ENCODE measurements around the gene YBX2.
"Not testable (repeated sequence)": the region's sequence is repeated elsewhere in the genome, so short reads cannot be mapped to it uniquely, and the experiment has no call there.

YBX2 gene

GRCh38 chr17:7262192-7262934 lies 32.1 kb downstream of the YBX2 start, which contains the start of gene CLDN7:
Gene CLDN7 (minus strand): TSS chr17:7262478. CDS start chr17:7262043, 435 bp downstream.
- no peak for DNase-seq

DNA sequence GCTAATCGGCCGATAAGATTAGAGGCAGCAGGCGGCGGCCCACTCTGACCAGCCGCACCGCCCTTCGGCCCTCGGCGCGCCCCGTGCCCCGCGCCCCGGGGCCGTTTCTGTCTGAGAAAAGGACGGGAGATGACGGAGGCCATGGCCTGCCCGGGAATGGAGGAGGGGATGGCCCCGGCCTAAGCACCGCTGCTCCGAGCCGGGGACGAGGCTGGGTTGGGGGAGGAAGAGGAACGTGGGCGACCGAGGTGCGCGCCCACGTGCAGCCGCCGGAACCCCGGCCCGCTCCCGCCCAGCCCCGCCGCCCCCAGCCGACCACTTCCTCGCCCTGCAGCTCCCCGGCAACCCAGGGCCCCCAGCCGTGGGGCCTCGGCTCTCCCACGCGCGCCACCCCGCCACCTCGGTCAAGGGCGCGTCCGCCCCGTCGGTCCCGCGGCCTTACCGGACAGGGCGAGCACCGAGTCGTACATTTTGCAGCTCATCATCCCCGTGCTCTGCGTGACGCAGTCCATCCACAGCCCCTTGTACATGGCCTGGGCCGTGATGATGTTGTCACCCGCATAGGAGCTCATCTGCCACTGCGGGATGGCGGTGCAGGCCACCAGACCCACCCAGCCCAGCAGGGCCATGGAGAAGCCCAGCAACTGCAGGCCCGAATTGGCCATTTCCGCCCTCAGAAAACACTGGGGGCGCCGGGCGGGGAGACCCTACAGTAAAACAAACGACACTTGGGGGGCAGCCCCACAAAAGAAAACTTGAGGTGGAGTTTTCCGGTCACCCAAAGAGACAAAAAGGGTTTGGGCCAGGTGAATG lies 32.9 kb downstream of the YBX2 start:
- DNase-seq = peak; percentile 33

DNA sequence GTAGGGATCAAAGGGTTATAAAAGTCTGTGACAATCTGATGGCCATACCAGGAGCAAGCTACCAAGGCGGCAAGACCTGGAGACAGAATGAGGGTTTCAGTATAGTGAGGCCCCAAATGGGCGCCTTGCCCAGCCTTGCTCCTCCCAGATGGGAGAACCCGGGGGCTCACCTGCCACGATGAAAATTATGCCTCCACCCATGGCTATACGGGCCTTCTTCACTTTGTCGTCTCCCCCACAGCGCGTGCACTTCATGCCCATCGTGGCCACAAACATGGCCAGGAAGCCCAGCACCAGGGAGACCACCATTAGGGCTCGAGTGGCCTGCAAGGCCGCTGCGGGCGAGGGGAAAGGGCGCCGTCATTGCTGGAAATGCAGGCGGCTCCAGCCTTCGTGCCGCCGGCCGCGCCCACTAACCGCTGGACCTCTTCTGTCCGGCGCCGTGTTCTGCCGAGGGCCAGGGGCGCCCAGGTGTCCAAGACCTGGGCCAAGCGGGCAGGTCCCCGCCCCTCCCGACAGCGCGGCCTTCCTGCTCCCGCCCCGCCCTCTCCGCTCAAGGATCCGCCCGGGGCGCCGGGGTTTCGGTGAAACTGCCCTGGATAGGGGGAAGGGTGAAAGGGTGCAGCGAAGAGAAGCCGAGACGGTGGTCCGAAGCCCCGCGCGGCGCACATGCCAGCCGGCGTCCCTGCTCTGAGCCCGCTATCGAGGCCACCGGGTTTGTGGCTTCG lies 33.6 kb downstream of the YBX2 start:
- DNase-seq = peak; percentile 39

DNA sequence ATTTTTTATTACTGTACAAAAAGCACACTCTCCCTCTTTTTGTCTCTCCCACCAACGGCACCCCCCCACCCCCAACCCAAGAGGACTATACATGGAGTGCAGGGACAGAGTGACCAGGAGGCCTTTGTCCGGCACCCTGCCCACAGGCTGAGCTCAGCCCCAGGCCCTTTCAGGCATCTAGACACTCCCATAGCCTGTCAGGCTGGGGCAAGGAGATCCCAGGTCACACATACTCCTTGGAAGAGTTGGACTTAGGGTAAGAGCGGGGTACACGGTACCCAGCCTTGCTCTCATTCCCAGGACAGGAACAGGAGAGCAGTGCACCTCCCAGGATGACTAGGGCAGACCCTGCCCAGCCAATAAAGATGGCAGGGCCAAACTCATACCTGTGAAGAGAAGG lies 34.3 kb downstream of the YBX2 start:
- DNase-seq = no peak

DNA sequence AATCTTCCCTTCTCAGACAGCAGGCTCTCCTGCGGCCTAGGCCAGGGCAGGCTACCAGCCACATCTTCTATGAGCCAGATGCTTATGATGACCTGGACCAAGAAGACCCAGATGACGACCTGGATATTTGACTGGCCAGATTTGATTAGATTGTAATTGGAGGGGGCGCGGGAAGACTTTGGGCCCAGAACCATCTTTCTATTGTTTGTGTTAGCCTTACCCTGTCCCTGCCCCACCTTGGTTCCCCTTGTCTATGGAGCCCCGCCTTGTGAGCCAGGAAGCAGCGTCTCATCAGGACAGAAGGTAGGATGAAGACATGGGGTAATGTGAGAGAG lies 34.9 kb downstream of the YBX2 start:
- DNase-seq = no peak

DNA sequence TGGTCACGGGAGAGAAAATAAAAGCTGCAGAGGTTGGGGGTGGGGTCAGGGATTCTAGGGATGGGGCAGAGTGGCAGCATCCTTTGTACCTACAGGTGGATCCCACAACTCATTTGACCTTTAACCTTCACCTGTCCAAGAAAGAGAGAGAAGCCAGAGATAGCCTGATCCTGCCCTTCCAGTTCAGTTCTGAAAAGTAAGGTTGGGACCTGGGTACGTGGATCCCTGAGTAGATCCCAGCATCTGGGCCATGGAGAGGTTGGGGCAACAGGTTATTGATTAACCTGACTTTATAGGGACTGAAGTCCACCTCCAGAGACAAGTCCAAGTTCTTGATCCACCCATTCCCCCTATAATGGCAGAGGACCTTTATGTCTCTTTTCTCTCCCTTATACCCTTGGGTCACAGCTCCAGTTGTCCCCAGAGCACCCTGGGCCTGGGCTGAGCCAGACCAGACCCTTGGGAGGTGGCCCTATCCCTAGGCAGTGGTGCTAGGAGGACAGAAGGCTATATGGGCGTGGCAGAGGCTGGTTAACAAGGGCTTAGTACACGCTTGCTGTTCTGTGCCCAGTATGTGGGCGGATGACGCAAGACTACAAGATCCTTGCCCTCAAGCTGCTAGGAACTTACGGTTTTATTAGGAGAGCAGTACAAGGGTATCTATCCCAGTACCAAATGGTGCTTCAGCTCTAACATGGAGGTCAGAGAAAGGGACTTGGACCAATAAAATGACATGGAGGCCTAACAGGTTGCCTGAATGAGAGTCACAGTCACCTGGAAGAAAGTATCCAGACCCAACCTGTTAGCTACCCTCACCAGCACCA lies 35.5 kb downstream of the YBX2 start:
- no peak for DNase-seq

GRCh38 chr17:7256766-7257456 lies 37.5 kb downstream of the YBX2 start:
- DNase-seq = no peak

- no peak for DNase-seq
Measured at GRCh38 chr17:7254511-7254910, 39.9 kb downstream of the YBX2 start.

DNA sequence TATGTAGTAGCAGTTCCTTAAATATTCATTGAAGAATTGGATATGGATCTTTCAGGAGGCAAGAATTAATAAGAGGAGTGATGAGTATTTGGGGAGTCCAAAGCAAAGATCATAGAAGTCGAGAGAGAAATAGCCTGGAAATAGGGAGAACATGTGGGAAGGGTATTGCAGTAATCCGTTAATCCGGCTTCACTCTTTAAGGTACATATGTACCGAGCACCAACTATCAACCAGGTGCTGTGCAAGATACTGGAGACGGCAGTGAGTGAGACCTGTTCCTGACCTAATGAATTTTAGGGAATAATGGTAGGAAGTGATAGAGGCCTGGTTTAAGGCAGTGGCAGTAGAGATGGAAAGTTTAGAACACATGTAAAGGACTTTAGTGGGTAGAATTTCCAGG lies 41.4 kb downstream of the YBX2 start:
- no peak for DNase-seq

DNA sequence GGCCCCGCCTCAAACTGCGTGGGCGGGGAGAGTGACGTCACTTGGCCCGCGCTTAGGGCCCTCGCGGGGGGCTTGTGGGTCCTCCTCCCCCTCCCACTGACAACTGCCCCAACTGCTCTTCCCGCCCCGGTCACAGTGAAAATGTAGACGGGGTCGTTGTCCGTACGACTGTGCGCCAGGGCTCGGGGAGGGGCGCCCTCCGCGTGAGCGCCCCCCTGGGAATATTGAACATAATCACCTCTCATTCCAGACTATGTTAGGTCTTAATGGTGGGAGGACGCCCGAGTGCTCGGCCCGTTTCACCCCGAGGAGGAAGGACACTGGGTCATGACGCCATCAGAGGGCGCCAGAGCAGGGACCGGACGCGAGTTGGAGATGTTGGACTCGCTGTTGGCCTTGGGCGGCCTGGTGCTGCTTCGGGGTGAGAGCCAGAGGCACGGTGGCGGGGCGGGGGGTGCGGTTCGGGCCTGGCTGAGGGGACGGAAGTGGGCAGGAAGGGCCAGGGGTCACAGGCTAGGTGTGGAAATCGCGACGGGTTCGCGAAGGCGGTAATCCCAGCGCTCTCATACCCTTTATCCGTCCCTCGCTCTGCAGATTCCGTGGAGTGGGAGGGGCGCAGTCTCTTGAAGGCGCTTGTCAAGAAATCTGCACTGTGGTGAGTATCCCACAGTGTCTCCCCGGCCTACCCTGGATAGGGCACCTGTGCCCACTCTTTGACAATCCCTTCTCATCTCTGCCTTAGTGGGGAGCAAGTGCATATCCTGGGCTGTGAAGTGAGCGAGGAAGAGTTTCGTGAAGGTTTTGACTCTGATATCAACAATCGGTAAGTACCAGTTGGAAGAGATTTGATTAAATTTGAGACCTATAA lies 42.0 kb downstream of the YBX2 start, which contains the start of gene ELP5:
Gene ELP5 (plus strand): TSS at position 40 of the 868 bp plus-strand sequence. CDS start 336 bp downstream, at position 376.
- peak; percentile 91 for DNase-seq

DNA sequence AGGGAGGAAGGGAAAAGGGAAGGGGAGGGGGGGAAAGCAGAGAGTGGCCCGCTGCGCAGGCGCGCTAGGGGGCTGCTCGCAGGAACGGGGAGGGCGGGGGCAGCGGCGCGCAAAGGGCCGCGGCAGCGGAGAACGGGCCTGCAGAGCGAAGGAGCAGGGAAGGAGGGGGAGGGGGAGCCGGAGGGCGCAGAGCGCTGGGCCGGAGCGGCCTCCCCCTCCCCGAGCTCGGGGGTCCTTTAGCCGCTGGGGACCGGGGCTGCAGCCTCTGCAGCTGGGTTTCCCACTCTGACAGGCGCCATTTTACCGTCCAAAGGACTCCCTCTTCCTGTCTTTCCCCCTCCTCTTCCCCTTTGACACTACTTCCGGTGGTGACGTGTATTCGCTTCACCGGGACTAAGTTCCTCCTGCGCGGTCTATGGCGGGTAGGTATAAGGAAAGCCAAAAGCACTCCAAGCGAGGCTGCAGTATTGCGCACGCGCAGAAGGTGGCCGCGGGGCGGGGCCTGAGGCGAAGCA lies 42.7 kb downstream of the YBX2 start, which contains the start of gene CTDNEP1:
Gene CTDNEP1 (minus strand): TSS at position 74 of the 515 bp plus-strand sequence. CDS start 438 bp downstream, outside the sequence.
- peak; percentile 100 for DNase-seq

DNA sequence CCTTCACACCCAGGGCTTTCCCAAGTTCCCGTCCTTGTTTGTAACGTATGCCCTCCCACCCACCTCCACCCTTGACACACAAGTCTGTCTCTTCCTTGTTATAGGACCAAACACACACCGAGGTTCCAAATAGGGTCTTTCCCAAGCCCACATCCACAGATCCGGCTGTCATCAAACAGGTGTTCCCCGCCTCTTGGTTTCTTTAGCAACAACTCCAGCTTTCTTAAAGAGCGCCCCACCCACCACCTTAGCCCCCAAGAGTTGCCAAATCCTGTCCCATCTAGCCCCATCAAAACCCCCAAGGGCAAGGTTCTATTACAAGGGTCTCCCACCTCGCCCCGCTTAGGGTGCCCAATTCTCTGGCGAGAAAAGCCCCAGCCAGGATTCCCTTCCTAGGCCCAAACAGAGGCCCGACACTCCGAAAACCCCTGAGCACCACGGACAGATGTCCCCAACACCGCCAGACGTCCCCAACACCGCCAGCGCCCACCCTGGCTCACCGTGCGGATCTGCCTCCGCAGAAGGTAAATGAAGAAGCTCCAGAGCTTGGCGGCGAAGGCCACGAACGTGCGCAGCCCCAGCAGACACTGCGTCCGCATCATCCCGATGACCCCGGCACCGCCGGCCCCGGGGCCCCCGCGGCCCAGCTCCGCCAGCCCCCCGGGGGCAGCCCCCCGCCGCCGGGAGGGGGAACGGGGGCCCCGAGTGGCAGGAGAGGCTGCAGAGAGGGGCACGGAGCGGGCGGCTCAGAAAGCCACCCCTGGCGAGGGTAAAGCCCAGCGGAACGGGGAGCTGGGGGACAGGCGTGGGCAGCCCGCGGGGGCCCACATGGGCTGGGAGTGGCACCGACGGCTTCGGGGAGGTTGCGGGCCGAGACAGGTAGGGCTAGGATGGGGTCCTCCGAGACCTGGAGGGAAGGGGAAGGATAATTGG lies 43.5 kb downstream of the YBX2 start:
- DNase-seq = peak; percentile 81

DNA sequence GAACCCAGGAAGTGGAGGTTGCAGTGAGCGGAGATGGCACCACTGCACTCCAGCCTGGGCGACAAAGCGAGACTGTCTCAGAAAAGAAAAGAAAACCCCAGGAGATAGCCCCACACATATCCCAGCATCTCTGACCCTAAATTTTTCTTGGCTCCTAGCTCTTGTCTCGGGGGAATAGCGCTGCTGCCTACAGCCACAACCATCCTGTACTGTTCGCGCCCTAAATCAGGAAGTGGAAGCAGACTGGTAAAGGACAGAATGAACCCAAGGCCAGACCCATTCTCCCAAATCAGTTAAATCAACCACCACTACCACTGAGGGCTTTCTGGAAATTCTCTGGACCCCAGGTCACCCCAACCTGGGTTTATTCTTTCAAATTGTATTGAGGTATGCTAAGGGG lies 44.6 kb downstream of the YBX2 start:
- no peak for DNase-seq

DNA sequence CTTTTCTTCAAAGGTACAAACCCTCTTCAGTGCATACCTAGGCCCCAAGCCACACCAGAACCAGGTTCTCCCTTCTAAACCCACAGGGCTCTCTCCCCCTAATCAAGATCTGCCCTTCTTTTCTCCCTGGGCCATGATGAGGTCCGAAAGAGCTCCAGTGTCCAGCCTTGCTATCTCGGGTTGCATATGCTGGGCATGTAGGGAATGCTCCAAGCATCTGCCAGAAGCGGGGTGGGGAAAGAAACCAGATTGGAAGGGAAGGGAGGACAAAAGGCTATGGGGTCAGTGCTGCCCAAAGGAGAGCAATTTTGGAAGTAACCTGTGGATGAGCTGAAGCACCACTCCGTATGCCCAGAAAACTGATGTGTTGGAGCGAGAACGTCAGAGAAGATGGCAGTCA lies 45.2 kb downstream of the YBX2 start:
- DNase-seq = no peak

DNA sequence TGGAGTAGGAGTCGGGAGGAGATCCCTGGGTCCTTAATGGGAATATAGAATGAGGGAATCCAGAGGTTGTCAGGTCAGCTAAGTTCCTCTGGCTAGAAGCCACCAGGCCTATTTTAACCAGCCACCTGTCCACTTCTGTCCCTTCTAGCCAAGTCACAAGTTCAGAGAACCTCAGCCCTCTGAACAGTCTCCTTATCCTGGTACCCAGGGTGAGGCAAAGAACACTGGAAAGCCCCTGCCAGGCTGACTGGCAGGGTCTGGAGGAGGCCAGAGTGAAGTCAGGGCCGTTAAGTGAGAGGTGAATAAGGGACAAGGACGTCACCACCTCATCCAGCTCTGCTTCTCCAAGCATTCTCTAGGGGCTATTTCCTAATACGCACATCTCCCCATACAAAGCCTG lies 45.6 kb downstream of the YBX2 start:
- no peak for DNase-seq

DNA sequence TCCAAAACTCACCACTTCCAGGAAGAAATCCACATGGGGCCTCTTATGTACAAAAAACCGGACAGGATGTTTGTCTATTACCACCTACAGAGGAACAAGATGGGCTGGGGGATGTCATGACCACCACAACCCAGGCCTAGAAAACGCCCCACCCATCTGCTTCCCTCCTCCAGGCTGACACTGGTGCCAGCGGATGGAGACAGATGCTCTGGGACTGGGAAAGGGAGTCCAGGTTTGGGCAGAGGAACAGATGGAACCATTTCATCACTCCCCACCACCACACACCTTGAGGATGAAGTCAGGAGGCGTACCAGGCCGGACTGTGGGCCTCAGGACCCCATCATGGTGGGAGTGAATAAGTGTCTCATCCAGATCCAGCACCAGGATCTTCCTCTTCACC lies 47.7 kb downstream of the YBX2 start:
- no peak for DNase-seq

DNA sequence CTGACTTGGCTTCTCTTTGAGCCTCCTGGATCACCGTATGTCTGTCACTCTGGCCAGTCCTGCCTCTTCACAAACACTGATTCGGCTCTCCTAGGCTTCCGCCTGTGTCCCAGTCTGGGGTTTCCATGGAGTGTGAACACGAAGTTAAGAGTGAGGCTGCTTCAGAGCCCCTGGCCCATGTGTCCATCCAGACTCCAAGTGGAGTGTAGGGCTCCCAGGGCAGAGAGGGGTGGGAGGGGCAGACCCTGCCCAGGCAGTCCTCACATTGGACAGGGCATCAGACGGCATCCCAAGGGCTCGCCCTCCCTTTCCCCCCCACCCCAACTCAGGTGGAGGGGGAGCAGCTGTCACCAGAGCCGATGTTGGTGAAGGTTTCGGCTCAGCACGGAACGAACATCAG lies 50.6 kb downstream of the YBX2 start:
- not testable (repeated sequence) for DNase-seq

DNA sequence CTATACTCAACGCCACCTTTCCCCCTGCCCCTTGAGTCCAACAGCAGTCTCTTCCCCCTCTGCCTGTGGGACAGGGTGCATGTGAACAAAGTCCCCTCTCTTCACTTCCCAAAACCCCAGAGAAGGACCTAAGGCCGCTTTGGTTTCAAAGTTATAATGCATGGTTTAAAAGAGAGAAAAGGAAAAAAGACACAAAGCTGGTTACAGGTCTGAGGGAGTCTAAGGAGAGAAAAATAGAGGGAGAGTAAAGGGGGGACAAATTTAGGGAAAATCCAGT lies 51.0 kb downstream of the YBX2 start:
- no peak for DNase-seq

- DNase-seq = peak; percentile 95
Measured at GRCh38 chr17:7242717-7243452, 51.6 kb downstream of the YBX2 start.

Data from CD4-positive, alpha-beta T cell treated with Interleukin-17A for 1 hour (primary cell).